ENCODE data around the gene ERN1.

- TF ChIP-seq, protein P1, sequence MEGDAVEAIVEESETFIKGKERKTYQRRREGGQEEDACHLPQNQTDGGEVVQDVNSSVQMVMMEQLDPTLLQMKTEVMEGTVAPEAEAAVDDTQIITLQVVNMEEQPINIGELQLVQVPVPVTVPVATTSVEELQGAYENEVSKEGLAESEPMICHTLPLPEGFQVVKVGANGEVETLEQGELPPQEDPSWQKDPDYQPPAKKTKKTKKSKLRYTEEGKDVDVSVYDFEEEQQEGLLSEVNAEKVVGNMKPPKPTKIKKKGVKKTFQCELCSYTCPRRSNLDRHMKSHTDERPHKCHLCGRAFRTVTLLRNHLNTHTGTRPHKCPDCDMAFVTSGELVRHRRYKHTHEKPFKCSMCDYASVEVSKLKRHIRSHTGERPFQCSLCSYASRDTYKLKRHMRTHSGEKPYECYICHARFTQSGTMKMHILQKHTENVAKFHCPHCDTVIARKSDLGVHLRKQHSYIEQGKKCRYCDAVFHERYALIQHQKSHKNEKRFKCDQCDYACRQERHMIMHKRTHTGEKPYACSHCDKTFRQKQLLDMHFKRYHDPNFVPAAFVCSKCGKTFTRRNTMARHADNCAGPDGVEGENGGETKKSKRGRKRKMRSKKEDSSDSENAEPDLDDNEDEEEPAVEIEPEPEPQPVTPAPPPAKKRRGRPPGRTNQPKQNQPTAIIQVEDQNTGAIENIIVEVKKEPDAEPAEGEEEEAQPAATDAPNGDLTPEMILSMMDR (IDR thresholded peaks at IDR 0.05) = no peak
- no peak for TF ChIP-seq POLR2A (IDR thresholded peaks at IDR 0.05)
Measured at GRCh38 chr17:64150237-64151015, 20.5 kb upstream of the ERN1 start.
